ENCODE measurements around the gene PRKN.

PRKN gene

DNA sequence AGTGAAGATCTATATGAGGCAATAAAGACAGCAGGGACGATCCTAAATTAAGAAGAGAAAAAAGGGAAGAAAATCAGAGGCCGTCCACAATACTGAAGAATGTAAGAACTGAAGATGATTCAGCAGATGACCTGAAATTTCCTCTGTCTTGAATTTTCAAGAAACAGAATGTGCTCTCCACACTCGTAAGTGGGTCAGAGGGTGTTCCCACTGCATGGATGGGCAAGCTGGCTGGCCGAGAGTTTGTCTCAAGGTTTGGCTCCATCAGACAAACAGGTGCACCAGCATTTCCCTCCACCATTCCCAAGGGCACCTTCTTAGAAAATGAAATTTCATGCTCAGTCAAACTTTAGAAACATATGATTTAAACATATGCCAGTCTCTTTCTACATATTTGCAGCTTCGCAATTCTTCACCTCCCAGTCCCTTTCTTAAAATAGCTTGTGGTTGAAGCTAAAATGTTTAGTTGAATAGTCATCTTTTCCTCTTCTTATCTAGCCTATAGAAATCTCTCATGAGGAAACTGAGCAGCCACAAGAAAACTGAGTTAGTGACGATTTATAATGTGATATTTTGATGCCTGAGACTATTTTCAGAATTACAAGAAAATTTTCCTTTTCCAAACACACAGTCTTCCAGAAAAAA, 576.4 kb downstream of the PRKN start:
- DNase-seq (ENCODE audit: extremely low read depth in 1 of 2, low read depth in 1 of 2): no peak

GRCh38 chr6:162150295-162150694, 577.3 kb downstream of the PRKN start:
- DNase-seq (ENCODE audit: extremely low read depth in 1 of 2, low read depth in 1 of 2): no peak

DNA sequence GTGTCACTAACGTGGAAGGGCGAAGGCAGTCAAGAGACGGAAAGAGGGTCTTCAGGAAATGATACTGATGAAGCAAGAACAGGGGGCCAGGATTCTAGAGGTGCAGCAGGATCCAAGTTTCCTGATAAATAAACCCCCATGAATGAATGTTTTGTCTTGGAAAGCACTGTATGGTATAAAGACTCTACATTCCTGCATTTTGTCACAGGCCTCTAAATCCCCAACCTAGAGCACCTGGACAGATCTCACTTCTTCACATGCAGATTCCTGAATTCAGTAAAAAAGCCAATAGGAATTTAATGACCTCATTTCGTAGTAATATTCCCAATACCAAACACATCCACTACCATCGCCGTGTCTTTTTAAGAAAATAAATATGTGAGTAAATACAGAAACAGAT, 577.8 kb downstream of the PRKN start:
- DNase-seq (ENCODE audit: extremely low read depth in 1 of 2, low read depth in 1 of 2): no peak

GRCh38 chr6:162147805-162148204, 579.8 kb downstream of the PRKN start:
- no peak for DNase-seq (ENCODE audit: extremely low read depth in 1 of 2, low read depth in 1 of 2)

DNA sequence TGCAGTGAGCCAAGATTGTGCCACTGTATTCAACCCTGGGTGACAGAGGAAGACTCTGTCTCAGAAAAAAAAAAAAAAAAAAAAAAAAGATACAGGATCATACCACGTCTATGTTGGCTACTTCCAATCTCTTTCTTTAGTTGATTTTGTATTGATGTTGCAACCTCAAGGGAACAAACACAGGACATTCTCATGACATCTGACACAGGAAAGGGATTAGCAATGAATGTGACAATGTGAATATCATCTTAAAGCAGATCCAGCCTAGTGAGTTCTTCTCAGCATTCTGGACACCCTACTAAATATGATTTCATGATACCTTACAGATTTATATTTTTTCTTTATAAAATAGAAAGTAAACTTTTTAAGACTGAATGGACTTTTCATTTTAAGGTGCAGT, 580.3 kb downstream of the PRKN start:
- no peak for DNase-seq (ENCODE audit: extremely low read depth in 1 of 2, low read depth in 1 of 2)

DNA sequence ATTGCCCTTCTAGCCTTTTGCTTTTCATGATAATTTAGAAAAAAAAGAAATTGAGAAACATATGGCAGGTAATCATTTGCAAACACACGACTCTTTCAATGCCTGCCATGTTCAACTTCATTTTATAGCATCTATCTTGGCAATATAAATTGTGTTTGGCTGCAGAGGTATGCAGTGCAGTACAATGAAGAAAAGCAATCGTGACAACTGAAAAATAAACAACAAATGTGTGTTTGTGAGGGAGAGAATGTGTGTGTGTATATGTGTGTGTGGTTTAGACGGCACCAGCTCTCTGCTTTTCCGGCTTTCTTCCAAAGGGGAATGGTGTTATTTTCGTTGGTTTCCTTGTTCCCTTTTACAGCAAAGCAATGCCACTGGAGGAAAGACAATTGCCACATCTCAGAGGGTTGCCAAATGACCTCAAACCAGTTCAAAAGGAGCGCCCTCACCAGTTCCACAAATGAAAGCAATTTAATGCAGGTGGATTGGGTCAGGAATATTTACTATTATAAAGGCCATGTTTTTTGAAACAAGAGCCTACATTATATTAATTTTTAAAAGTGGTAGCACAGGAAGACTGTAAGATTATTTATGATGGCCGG, 587.2 kb downstream of the PRKN start:
- DNase-seq (ENCODE audit: extremely low read depth in 1 of 2, low read depth in 1 of 2): no peak

DNA sequence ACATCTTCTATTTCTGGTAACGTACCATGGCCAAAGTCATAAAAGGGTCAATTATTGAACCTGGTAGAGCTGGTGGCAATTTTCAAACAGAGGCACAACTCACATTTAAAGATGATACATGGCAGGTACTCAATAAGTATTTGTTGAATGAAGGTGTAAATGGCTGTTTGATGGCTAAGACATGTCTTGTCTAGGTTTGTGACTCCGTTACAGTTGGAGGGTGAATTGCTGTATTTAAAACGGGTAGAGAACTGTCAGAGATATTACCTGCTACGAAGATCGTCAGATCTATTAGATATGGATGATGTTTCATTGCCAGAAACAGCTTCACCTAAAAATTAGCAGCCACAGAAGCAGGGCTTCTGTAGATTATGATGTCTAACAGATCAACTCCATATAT, 601.9 kb downstream of the PRKN start:
- DNase-seq (ENCODE audit: extremely low read depth in 1 of 2, low read depth in 1 of 2): no peak

DNA sequence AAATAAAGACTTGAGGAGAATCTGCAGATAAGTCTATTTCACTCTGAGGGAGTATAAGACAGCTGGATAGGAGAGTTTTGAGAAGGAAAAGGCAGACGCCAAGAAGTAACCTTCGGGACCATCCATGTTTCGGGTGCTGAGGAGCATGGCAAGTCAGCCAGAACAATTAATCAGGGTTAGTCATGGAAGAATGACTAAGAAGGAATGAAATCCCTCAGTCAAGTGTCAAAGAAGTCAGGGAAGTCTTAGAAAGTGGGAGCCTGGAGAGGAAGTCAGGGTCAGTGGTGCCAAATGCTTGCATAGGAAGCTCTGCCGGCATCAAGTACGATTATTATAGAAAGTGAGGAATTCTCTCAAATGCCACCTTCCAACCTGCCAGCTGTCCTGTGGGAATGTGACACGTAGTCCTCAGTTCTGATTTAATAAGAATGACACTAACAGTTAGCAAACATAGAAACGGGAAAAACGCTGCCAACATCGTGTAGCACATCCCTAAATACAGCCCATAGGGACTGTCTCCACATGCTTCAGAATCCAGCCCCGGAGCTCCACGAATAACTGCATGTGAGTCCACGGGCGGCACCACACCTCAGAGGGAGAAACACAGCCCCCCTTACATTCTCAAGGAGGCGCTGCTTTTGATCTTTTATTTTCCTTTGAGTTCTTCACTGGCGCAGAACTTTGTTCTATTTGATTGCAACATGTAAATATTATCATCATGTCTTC, 602.7 kb downstream of the PRKN start:
- DNase-seq (ENCODE audit: extremely low read depth in 1 of 2, low read depth in 1 of 2): no peak

GRCh38 chr6:162123797-162124196, 603.8 kb downstream of the PRKN start:
- DNase-seq (ENCODE audit: extremely low read depth in 1 of 2, low read depth in 1 of 2): no peak

GRCh38 chr6:162119341-162119740, 608.2 kb downstream of the PRKN start:
- DNase-seq (ENCODE audit: extremely low read depth in 1 of 2, low read depth in 1 of 2): no peak

DNA sequence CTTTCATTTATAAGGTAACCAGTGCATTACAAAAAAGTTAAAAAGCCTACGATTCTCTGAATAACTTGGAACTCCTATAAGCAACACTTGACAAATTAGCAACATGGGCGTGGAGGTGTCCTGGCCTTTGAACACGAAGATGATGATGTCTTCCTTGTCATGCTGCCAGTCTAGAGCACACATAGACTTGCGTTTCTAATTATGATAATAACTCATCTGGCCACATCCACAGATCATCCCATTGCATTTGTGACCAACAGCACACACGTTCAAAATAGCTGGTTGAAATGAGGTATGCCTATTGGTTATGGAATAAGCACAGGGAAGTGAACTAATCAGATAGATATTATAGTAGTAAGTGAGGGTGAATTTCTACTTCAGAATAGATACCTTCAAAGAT, 608.9 kb downstream of the PRKN start:
- no peak for DNase-seq (ENCODE audit: extremely low read depth in 1 of 2, low read depth in 1 of 2)

- DNase-seq (ENCODE audit: extremely low read depth in 1 of 2, low read depth in 1 of 2): no peak
These were observed 610.6 kb downstream of the PRKN start for GRCh38 chr6:162116902-162117525.

DNA sequence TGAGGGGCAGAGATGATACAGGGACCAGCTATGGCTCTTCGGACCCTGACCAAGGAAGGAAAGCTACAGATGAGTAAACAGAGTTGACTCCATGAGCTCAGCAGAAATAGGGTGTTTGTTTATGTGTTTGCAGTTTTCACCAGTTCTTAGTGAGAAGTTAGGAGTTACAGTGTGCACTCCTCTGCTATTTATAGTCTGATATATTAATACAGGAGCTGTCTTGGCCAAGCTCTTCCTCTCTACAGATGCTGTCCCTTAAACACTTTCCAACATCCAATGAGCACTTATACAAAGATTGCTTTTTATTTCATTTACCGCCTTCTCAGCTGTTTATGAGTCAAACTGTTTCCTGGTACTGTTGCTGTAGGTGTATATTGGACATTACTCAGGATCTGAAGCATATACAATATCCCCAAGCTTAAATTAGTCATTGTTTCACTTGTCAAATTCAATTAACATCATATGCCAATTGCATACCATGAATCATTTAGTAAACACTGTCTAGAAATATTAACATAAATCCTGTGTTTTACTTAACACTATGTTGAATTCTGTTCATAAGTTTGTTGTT, 618.0 kb downstream of the PRKN start:
- no peak for DNase-seq (ENCODE audit: extremely low read depth in 1 of 2, low read depth in 1 of 2)

- DNase-seq (ENCODE audit: extremely low read depth in 1 of 2, low read depth in 1 of 2): no peak
These were observed 619.5 kb downstream of the PRKN start for GRCh38 chr6:162108041-162108440.

- no peak for DNase-seq (ENCODE audit: extremely low read depth in 1 of 2, low read depth in 1 of 2)
These were observed 627.5 kb downstream of the PRKN start for GRCh38 chr6:162100096-162100495.

- DNase-seq (ENCODE audit: extremely low read depth in 1 of 2, low read depth in 1 of 2): no peak
These were observed 627.9 kb downstream of the PRKN start for GRCh38 chr6:162099685-162100084.

DNA sequence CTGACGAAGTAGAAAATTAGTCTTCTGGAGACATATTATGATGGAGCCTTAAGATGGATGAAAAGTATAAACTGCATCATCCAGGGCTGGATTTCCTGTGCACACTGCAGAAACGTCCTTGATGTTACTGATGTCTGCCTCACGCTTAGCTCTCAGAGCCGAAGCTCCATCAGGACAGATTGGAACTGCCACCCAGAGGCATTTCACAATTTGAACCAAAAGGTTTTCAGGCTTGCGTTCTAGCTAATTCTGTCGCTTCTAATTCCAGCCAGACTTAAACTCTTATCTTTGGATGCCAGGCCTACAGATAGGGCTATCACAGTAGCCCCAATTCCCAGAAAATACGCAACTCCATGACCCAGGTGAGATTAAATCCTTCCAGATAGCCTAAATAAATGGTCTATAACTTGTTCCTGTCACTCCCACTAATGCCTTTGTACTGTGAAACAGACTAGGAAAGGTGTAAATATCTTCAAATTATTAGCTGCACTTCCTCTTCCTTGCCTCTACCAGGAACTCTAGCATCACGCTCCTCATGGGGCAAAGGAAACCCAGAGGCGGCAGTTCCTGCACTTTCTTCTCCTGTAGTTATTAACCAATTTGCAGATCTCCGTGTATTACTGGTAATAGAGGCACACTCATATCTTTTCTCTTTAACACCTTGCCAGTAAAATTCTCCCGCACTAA, 634.6 kb downstream of the PRKN start:
- no peak for DNase-seq (ENCODE audit: extremely low read depth in 1 of 2, low read depth in 1 of 2)

DNA sequence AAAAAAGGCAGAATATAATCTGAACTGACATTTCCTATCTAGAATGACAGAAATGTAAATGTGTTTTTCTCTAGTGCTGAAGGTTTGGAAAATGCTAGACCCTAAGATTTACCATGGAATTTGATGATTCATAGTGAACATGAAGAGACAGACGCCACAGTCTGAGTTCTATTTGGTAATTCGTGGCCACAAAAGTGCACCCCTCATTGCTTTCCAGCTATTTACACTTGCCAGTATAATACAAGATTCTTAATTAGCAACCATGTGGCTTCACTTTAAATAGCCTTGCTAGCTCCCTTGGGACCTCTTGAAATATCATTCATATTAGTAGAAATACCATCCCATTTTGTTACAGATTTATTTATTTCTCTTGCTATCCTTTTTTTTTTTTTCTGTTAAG, 636.8 kb downstream of the PRKN start:
- no peak for DNase-seq (ENCODE audit: extremely low read depth in 1 of 2, low read depth in 1 of 2)

GRCh38 chr6:162088091-162088490, 639.5 kb downstream of the PRKN start:
- no peak for DNase-seq (ENCODE audit: extremely low read depth in 1 of 2, low read depth in 1 of 2)

- DNase-seq (ENCODE audit: extremely low read depth in 1 of 2, low read depth in 1 of 2): no peak
These were observed 642.0 kb downstream of the PRKN start for GRCh38 chr6:162085561-162085960.

- no peak for DNase-seq (ENCODE audit: extremely low read depth in 1 of 2, low read depth in 1 of 2)
These were observed 645.0 kb downstream of the PRKN start for GRCh38 chr6:162082520-162082919.

Data from activated CD8-positive, alpha-beta memory T cell treated with anti-CD3 and anti-CD28 coated beads for 1 hour (primary cell).